GM18519 (cell line): Measurements from ENCODE around the gene MARVELD3.
"Not testable (repeated sequence)": the region's sequence is repeated elsewhere in the genome, so short reads cannot be mapped to it uniquely, and the experiment has no call there.

ENCODE experiments used
- ATAC-seq: cut with Tn5 transposase; IDR thresholded peaks from one replicate; pipeline ENCODE4 v1.9.1; 2021; ENCODE audit warnings: mild to moderate bottlenecking, moderate library complexity; ENCODE audit not compliant: unreplicated experiment, low FRiP score

MARVELD3 gene

GRCh38 chr16:71626018-71626857 lies at the start of gene MARVELD3:
MARVELD3 (plus strand) TSS chr16:71626184; CDS start chr16:71626230, 46 bp downstream.
- no peak for ATAC-seq

GRCh38 chr16:71576971-71577370 lies 49.0 kb upstream of the MARVELD3 start, which contains the start of gene TAT:
TAT (minus strand) TSS chr16:71577092; CDS start chr16:71576415, 677 bp downstream.
- no peak for ATAC-seq

DNA sequence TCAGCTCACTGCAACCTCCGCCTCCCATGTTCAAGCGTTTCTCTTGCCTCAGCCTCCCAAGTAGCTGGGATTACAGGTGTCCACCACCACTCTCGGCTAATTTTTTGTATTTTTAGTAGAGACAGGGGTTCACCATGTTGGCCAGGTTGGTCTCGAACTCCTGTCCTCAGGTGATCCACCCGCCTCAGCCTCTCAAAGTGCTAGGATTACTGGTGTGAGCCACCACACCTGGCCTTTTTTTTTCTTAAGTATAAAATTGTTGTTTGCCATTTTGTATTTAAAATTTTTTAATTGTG lies 43.5 kb upstream of the MARVELD3 start:
- ATAC-seq, result not testable (repeated sequence)

DNA sequence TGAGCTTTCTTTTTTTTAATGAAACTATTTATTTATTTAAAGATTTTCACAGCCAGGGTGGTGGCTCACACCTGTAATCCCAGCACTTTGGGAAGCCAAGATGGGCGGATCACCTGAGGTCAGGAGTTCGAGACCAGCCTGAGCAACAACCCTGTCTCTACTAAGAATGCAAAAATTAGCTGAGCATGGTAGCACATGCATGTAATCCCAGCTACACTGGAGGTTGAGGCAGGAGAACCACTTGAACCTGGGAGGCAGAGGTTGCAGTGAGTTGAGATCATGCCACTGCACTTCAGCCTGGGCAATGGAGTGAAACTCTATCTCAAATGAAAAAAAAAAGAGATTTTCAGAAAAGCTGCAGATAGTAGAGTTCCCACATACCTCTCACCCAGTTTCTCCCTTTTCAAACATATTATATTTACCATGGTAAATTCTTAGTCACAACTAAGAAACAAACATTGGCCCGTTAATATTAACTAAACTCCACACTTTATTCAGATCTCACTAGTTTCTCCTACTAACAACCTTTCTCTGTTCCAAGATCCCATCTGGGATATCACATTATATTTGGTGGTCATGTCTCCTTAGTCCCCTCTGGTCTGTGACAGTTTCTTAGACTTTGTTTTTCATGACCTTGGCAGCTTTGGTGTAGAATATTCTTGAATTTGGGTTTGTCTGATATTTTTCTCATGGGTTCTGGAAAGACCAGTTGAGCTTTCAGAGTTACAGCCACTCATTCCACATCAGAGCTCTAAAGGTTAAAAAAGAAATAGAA lies 41.3 kb upstream of the MARVELD3 start:
- ATAC-seq, result no peak

DNA sequence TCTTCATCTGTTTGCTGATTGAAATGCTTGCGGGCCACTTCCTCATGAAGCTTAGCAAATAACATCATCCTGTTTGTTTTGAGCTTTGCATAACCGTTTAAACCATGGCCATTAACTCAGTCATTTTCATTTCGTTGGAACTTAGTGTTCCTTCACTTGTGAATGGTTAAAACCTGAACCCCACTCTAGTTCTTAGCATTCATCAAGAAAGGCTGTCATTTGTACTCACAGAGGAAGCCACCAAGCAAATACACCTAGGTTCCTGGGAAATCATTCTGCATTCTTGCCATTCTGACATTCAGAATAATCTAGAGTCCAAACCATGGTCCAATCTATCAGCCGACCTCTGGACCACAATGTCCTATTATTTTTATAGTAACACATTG lies 40.7 kb upstream of the MARVELD3 start:
- no peak for ATAC-seq

DNA sequence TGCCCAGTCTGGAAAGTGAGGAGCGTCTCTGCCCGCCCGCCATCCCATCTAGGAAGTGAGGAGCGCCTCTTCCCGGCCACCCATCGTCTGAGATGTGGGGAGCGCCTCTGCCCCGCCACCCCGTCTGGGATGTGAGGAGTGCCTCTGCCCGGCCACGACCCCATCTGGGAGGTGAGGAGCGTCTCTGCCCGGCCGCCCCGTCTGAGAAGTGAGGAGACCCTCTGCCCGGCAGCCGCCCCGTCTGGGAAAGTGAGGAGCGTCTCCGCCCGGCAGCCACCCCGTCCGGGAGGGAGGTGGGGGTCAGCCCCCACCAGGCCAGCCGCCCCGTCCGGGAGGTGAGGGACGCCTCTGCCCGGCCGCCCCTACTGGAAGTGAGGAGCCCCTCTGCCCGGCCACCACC lies 36.6 kb upstream of the MARVELD3 start:
- ATAC-seq, result not testable (repeated sequence)

DNA sequence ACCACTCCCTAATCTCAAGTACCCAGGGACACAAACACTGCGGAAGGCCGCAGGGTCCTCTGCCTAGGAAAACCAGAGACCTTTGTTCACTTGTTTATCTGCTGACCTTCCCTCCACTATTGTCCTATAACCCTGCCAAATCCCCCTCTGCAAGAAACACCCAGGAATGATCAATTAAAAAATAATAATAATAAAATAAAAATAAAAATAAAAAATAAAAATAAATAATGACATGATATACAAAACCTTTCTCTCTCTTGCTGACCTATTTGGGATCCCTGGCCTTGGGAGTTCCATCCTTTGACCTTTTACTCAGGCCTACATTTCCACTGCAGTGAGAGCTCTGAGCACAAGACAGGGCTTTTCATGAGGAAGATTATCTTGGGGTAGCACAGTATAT lies 35.9 kb upstream of the MARVELD3 start:
- not testable (repeated sequence) for ATAC-seq

DNA sequence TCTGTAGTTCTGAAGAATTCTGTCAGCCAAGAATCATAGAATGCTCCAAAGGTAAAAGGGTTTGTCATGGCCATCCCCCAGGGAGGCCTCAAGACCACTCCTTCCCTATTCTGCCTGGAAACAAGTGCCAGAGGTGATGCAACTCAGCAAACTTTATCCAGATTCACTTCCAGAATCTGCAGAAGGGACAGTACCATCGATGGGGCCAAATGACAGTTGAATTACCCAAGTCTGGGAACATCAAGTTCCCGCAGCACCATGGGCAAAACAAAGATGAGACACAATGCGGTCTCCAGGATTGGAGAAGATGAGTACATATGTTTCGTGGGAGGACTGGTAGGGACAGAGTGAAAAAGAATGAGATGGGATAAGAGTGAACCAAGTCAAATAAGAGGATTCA lies 35.4 kb upstream of the MARVELD3 start:
- no peak for ATAC-seq

- no peak for ATAC-seq
These were observed 34.1 kb upstream of the MARVELD3 start for GRCh38 chr16:71591917-71592316.

GRCh38 chr16:71593048-71593999 lies 32.7 kb upstream of the MARVELD3 start:
- ATAC-seq, result no peak

DNA sequence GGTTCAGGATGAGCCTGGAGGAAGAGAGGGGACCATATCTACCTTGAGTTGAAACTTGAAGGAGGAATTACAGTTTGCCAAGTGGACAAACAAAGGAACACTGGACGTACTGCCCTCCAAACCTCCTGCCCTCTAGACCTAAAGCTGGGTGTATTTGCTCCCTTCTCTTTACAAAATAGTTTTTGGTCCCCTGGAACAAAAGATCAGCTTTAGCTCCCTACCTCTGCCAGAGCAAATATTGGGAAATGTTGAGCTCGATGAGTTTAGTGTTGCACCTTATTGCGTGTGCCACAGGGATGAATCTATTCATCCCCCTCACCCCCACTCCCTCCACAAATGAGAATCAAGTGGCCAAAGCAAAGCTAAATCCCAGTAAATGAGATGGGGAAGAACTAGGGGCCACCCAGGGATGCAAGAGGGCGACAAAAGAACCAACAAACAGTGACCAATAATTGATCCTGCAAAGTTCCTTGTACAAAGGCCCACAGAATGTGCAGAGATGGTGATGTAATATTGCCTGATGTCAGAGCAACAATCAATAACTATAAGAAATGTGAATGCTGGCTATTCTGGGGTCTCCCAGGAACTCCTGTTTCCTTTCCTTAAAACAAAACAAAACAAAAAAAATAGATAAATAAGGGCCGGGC lies 31.9 kb upstream of the MARVELD3 start:
- ATAC-seq, result no peak

GRCh38 chr16:71595340-71595826 lies 30.6 kb upstream of the MARVELD3 start:
- ATAC-seq, result not testable (repeated sequence)

GRCh38 chr16:71598426-71598825 lies 27.6 kb upstream of the MARVELD3 start:
- ATAC-seq, result not testable (repeated sequence)

DNA sequence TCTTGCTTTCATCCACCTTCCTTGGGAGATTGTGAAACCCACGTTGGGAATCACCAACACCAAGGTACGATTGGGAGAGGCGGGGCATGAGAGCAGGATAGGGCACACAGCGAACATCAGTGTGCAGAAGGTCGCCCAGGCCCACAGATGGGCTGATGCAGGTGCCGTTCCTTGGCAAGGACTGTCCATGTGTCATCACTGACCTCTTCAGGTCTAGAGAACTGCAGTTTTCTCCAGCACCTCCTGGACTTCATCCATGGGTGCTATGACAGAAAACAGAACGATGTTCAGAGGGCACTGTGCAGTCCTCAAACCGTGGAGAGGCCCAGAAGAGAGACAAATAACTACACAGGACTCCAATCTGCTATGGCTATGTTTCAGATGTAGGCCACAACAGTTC lies 25.2 kb upstream of the MARVELD3 start:
- ATAC-seq, result no peak

- no peak for ATAC-seq
These were observed 16.9 kb upstream of the MARVELD3 start for GRCh38 chr16:71609066-71609465.

DNA sequence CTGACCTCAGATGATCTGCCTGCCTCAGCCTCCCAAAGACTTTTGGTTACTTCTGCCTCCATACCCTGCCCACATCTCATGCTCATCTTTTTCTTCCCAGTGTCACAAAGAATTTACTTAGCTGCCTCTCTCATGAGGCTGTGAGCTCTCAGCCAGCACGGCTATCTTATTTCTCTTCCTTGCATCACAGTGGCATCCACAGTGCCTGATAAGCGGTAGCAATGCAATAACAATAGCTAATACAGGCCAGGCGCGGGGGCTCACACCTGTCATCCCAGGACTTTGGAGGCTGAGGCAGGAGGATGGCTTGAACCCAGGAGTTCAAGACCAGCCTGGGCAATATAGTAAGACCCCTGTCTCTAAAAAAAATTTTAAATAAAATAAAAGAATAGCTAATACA lies 15.5 kb upstream of the MARVELD3 start:
- ATAC-seq, result no peak

- no peak for ATAC-seq
These were observed 14.8 kb upstream of the MARVELD3 start for GRCh38 chr16:71610936-71611871.

GRCh38 chr16:71614956-71615355 lies 11.0 kb upstream of the MARVELD3 start:
- not testable (repeated sequence) for ATAC-seq

GRCh38 chr16:71618429-71618828 lies 7.6 kb upstream of the MARVELD3 start:
- no peak for ATAC-seq
